Measurements from ENCODE around the gene SULT4A1.

The SULT4A1 gene

DNA sequence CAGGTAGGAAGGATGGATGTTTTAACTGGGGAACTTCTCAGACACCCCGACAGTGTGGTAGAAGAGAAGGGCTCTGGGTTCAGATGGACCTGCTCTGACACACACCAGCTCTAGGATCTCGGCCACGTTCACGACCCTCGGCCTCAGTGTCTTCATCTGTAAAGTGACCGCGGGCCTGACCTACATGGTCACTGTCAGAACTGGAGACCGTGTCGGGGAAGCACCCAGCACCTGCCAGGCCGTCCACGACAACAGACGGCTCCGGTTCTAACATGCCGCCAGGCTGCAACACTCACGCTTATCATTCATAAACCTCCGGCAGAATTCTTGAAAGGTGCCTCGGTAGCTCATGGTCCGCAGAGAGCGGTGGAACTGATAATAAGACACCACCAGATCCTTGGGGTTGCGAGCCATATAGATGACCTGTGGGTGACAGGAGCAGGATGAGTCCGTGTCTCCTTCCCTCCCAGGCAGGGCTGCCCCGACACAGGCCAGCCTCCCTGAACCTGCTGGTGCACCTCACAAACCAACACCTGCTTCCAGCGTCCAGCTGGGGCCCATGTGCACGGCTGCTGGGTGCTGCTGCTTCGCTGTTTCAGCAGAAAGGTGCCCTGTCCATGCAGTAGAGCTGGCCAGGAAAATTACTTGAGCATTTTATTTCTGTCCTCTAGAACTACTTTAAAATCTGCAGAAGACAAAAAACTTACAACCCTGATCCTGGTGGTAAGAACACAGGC, 23.6 kb downstream of the SULT4A1 start:
- no peaks in the 10 kb centered on the region for H3K36me3 ChIP-seq (ENCODE audit: control insufficient read depth, insufficient read depth, low read length)
- DNase-seq (ENCODE audit: extremely low read depth, insufficient read length), result no peak
- TF ChIP-seq, protein P1, sequence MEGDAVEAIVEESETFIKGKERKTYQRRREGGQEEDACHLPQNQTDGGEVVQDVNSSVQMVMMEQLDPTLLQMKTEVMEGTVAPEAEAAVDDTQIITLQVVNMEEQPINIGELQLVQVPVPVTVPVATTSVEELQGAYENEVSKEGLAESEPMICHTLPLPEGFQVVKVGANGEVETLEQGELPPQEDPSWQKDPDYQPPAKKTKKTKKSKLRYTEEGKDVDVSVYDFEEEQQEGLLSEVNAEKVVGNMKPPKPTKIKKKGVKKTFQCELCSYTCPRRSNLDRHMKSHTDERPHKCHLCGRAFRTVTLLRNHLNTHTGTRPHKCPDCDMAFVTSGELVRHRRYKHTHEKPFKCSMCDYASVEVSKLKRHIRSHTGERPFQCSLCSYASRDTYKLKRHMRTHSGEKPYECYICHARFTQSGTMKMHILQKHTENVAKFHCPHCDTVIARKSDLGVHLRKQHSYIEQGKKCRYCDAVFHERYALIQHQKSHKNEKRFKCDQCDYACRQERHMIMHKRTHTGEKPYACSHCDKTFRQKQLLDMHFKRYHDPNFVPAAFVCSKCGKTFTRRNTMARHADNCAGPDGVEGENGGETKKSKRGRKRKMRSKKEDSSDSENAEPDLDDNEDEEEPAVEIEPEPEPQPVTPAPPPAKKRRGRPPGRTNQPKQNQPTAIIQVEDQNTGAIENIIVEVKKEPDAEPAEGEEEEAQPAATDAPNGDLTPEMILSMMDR (IDR thresholded peaks at IDR 0.05; ENCODE audit: insufficient read depth, low read length, poor library complexity, severe bottlenecking), result no peak
- no peak overlapping the region for H3K4me3 ChIP-seq (replicated peaks; ENCODE audit: low read depth, low read length)
- H3K27me3 ChIP-seq (replicated peaks; ENCODE audit: control insufficient read depth, insufficient read depth, low read length), result no peaks in the 10 kb centered on the region; the same call in 1 of the 2 replicates

DNA sequence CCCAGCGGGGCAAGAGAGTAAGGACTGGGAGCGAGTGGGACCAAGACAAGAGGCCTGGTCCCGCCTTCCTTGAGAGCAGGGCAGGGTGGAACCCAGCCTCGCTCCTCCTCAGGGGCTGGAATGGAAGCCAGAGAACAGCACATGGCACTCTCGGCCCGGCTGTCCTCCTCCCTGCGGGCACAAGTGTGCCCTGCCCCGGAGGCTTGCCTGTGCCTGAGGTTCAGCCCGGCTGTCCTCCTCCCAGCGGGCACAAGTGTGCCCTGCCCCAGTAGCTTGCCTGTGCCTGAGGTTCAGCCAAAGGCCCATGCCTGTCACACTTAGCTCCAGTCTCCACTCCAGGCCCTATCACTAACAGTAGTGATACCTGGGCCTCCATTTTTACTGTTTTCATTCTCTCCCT, 24.2 kb downstream of the SULT4A1 start:
- Histone ChIP-seq H3K36me3 (ENCODE audit: control insufficient read depth, insufficient read depth, low read length) (no peaks in the 10 kb centered on the region), H3K4me3 (replicated peaks; ENCODE audit: low read depth, low read length) (no peak overlapping the region), H3K27me3 (replicated peaks; ENCODE audit: control insufficient read depth, insufficient read depth, low read length) (no peaks in the 10 kb centered on the region; the same call in 1 of the 2 replicates)
- TF ChIP-seq, protein P1 (IDR thresholded peaks at IDR 0.05; ENCODE audit: insufficient read depth, low read length, poor library complexity, severe bottlenecking), result no peak
- no peak for DNase-seq (ENCODE audit: extremely low read depth, insufficient read length)

DNA sequence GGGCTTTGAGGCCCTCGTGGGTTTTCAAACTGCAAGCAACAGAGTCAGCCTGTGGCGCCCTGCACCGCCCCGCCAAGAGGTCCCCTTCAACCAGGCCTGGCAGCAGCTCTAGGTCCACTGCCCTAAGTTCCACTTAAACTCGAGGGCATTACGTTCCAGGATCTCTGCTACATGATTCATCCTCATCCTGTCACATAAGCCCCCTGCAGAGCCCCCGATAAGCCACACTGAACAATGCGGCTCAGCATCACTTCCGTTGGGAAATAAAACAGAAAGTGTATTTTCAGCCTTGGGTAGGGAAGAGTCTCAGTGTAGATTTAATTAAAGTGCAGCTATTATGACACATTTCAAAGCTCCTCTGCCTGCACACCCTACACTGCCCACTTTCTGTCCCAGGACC, 24.6 kb downstream of the SULT4A1 start:
- Histone ChIP-seq H3K27me3 (replicated peaks; ENCODE audit: control insufficient read depth, insufficient read depth, low read length) (no peaks in the 10 kb centered on the region; the same call in 1 of the 2 replicates), H3K4me3 (replicated peaks; ENCODE audit: low read depth, low read length) (no peak overlapping the region), H3K36me3 (ENCODE audit: control insufficient read depth, insufficient read depth, low read length) (no peaks in the 10 kb centered on the region)
- DNase-seq (ENCODE audit: extremely low read depth, insufficient read length), result no peak
- TF ChIP-seq, protein P1 (IDR thresholded peaks at IDR 0.05; ENCODE audit: insufficient read depth, low read length, poor library complexity, severe bottlenecking), result no peak

DNA sequence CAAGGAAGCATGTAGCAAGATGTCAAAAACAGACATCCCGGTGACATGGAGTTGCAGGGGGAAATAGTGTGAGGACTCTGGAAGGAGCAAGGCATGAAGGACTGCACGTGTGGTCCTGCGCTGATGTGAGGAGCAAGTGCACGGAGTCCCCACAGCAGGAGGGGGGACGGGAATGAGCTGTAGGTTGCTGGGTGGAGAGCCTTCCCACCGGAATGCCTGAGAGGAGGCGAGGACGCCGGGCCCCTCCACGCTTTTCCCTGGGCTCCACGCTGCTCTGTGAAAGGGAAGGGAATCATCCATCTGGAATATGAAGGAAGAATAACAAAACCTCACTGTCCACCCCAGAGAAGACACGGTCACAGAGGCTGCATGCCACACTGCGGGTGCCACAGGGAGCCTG, 26.6 kb downstream of the SULT4A1 start:
- no peaks in the 10 kb centered on the region for H3K36me3 ChIP-seq (ENCODE audit: control insufficient read depth, insufficient read depth, low read length)
- TF ChIP-seq, protein P1 (IDR thresholded peaks at IDR 0.05; ENCODE audit: insufficient read depth, low read length, poor library complexity, severe bottlenecking), result no peak
- no peak for DNase-seq (ENCODE audit: extremely low read depth, insufficient read length)
- H3K27me3 ChIP-seq (replicated peaks; ENCODE audit: control insufficient read depth, insufficient read depth, low read length), result no peaks in the 10 kb centered on the region; the same call in 1 of the 2 replicates
- H3K4me3 ChIP-seq (replicated peaks; ENCODE audit: low read depth, low read length), result no peak overlapping the region

DNA sequence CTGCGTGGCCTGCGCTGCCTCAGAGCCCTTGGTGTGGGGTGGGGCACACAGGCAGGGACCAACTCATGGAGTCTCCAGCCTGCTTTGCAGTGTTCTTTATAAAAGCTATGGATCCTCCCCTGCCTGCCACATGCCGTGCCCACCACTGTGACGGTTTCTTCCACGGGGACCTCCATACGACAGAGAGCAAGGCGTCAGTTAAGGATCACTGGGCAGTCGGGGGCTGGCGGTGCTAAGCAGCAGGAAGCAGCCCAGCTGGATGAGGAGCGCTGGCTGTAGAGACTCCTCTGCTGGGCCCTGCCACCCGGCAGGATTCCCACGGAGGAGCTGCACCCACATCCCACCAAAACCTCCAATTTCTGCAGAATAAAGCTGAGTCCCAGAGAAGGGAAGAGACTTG, 27.1 kb downstream of the SULT4A1 start:
- H3K36me3 ChIP-seq (ENCODE audit: control insufficient read depth, insufficient read depth, low read length), result no peaks in the 10 kb centered on the region
- TF ChIP-seq, protein P1 (IDR thresholded peaks at IDR 0.05; ENCODE audit: insufficient read depth, low read length, poor library complexity, severe bottlenecking), result no peak
- no peak overlapping the region for H3K4me3 ChIP-seq (replicated peaks; ENCODE audit: low read depth, low read length)
- H3K27me3 ChIP-seq (replicated peaks; ENCODE audit: control insufficient read depth, insufficient read depth, low read length), result no peaks in the 10 kb centered on the region; the same call in 1 of the 2 replicates
- no peak for DNase-seq (ENCODE audit: extremely low read depth, insufficient read length)
